Measurements from ENCODE around the gene KLHL25. TPM values are rescaled to one million over a fixed set of nuclear protein-coding genes. Genes with fewer than 3 reads are reported as not detected.
"Not testable (repeated sequence)": the region's sequence is repeated elsewhere in the genome, so short reads cannot be mapped to it uniquely, and the experiment has no call there.

KLHL25 gene
- total and polyA plus RNA-seq, 4 donors, result 16.6 to 35.6 (median 25.6) TPM

GRCh38 chr15:85832394-85832793 lies 37.7 kb upstream of the KLHL25 start:
- H3K36me3 ChIP-seq (ENCODE audit: control insufficient read depth, insufficient read depth, low read length), result no peaks in the 10 kb centered on the region
- no peaks in the 10 kb centered on the region for H3K27me3 ChIP-seq (ENCODE audit: control insufficient read depth, insufficient read depth, low read length)
- H3K27ac ChIP-seq (ENCODE audit: low read depth, low read length), result no peak overlapping the region
- no peak overlapping the region for H3K4me3 ChIP-seq (ENCODE audit: low read depth, low read length)
- no peak for DNase-seq (ENCODE audit: low read depth in 4 of 6, low spot score in 6 of 6)
- no peaks in the 10 kb centered on the region for H3K9me3 ChIP-seq (ENCODE audit: control insufficient read depth, insufficient read depth, low read length)
- WGBS (ENCODE audit: insufficient coverage), result 100% methylated on average over 1 of the region's 4 CpGs
- H3K4me1 ChIP-seq (ENCODE audit: control insufficient read depth, insufficient read depth, low read length), result peaks cover 16% of the 10 kb centered on the region

- Histone ChIP-seq H3K4me3 (ENCODE audit: low read depth, low read length) (no peak overlapping the region), H3K9me3 (ENCODE audit: control insufficient read depth, insufficient read depth, low read length) (no peaks in the 10 kb centered on the region), H3K27me3 (ENCODE audit: control insufficient read depth, insufficient read depth, low read length) (no peaks in the 10 kb centered on the region), H3K4me1 (ENCODE audit: control insufficient read depth, insufficient read depth, low read length) (peaks cover 16% of the 10 kb centered on the region), H3K36me3 (ENCODE audit: control insufficient read depth, insufficient read depth, low read length) (no peaks in the 10 kb centered on the region), H3K27ac (ENCODE audit: low read depth, low read length) (no peak overlapping the region)
- DNase-seq (ENCODE audit: low read depth in 4 of 6, low spot score in 6 of 6), result peak; percentile 40 to 93 (median 74)
- 9% methylated on average over 7 of the region's 15 CpGs for WGBS (ENCODE audit: insufficient coverage)
These were observed 36.8 kb upstream of the KLHL25 start for GRCh38 chr15:85831415-85832113.

- H3K9me3 ChIP-seq (ENCODE audit: control insufficient read depth, insufficient read depth, low read length); H3K27me3 ChIP-seq (ENCODE audit: control insufficient read depth, insufficient read depth, low read length); H3K4me3 ChIP-seq (ENCODE audit: low read depth, low read length); DNase-seq (ENCODE audit: low read depth in 4 of 6, low spot score in 6 of 6); H3K27ac ChIP-seq (ENCODE audit: low read depth, low read length); H3K36me3 ChIP-seq (ENCODE audit: control insufficient read depth, insufficient read depth, low read length): not testable (repeated sequence)
- 100% methylated on average over 3 of the region's 4 CpGs for WGBS (ENCODE audit: insufficient coverage)
- H3K4me1 ChIP-seq (ENCODE audit: control insufficient read depth, insufficient read depth, low read length), result peaks cover 16% of the 10 kb centered on the region
These were observed 35.0 kb upstream of the KLHL25 start for GRCh38 chr15:85829754-85830153.

GRCh38 chr15:85828874-85829273 lies 34.1 kb upstream of the KLHL25 start:
- DNase-seq (ENCODE audit: low read depth in 4 of 6, low spot score in 6 of 6), result peak in 2 of 6 donors; percentile 40 to 76
- Histone ChIP-seq H3K9me3 (ENCODE audit: control insufficient read depth, insufficient read depth, low read length) (no peaks in the 10 kb centered on the region), H3K27ac (ENCODE audit: low read depth, low read length) (no peak overlapping the region), H3K4me3 (ENCODE audit: low read depth, low read length) (no peak overlapping the region), H3K36me3 (ENCODE audit: control insufficient read depth, insufficient read depth, low read length) (no peaks in the 10 kb centered on the region), H3K27me3 (ENCODE audit: control insufficient read depth, insufficient read depth, low read length) (no peaks in the 10 kb centered on the region), H3K4me1 (ENCODE audit: control insufficient read depth, insufficient read depth, low read length) (peaks cover 16% of the 10 kb centered on the region)
- 83% methylated on average over 1 of the region's 4 CpGs for WGBS (ENCODE audit: insufficient coverage)

- H3K36me3 ChIP-seq (ENCODE audit: control insufficient read depth, insufficient read depth, low read length), result no peaks in the 10 kb centered on the region
- no peak overlapping the region for H3K27ac ChIP-seq (ENCODE audit: low read depth, low read length)
- no peaks in the 10 kb centered on the region for H3K27me3 ChIP-seq (ENCODE audit: control insufficient read depth, insufficient read depth, low read length)
- DNase-seq (ENCODE audit: low read depth in 4 of 6, low spot score in 6 of 6), result peak in 1 of 6 donors; percentile 93
- WGBS (ENCODE audit: insufficient coverage), result 80% methylated on average over 1 of the region's 1 CpG
- H3K4me3 ChIP-seq (ENCODE audit: low read depth, low read length), result no peak overlapping the region
- H3K9me3 ChIP-seq (ENCODE audit: control insufficient read depth, insufficient read depth, low read length), result no peaks in the 10 kb centered on the region
- peaks cover 16% of the 10 kb centered on the region for H3K4me1 ChIP-seq (ENCODE audit: control insufficient read depth, insufficient read depth, low read length)
These were observed 33.4 kb upstream of the KLHL25 start for GRCh38 chr15:85828126-85828525.

GRCh38 chr15:85826756-85827515 lies 32.2 kb upstream of the KLHL25 start:
- Histone ChIP-seq H3K9me3 (ENCODE audit: control insufficient read depth, insufficient read depth, low read length) (no peaks in the 10 kb centered on the region), H3K36me3 (ENCODE audit: control insufficient read depth, insufficient read depth, low read length) (no peaks in the 10 kb centered on the region), H3K4me1 (ENCODE audit: control insufficient read depth, insufficient read depth, low read length) (peaks cover 15% of the 10 kb centered on the region), H3K27ac (ENCODE audit: low read depth, low read length) (no peak overlapping the region), H3K4me3 (ENCODE audit: low read depth, low read length) (no peak overlapping the region), H3K27me3 (ENCODE audit: control insufficient read depth, insufficient read depth, low read length) (no peaks in the 10 kb centered on the region)
- DNase-seq (ENCODE audit: low read depth in 4 of 6, low spot score in 6 of 6), result no peak
- WGBS (ENCODE audit: insufficient coverage), result 100% methylated on average over 2 of the region's 7 CpGs

- Histone ChIP-seq H3K27ac (ENCODE audit: low read depth, low read length) (no peak overlapping the region), H3K27me3 (ENCODE audit: control insufficient read depth, insufficient read depth, low read length) (no peaks in the 10 kb centered on the region), H3K4me3 (ENCODE audit: low read depth, low read length) (no peak overlapping the region), H3K4me1 (ENCODE audit: control insufficient read depth, insufficient read depth, low read length) (peaks cover 4% of the 10 kb centered on the region), H3K36me3 (ENCODE audit: control insufficient read depth, insufficient read depth, low read length) (no peaks in the 10 kb centered on the region), H3K9me3 (ENCODE audit: control insufficient read depth, insufficient read depth, low read length) (no peaks in the 10 kb centered on the region)
- peak in 2 of 6 donors; percentile 49 to 63 for DNase-seq (ENCODE audit: low read depth in 4 of 6, low spot score in 6 of 6)
- WGBS (ENCODE audit: insufficient coverage), result 71% methylated on average over 1 of the region's 2 CpGs
These were observed 31.0 kb upstream of the KLHL25 start for GRCh38 chr15:85825719-85826118.

- no peaks in the 10 kb centered on the region for H3K36me3 ChIP-seq (ENCODE audit: control insufficient read depth, insufficient read depth, low read length)
- H3K9me3 ChIP-seq (ENCODE audit: control insufficient read depth, insufficient read depth, low read length), result no peaks in the 10 kb centered on the region
- H3K27me3 ChIP-seq (ENCODE audit: control insufficient read depth, insufficient read depth, low read length), result no peaks in the 10 kb centered on the region
- H3K4me1 ChIP-seq (ENCODE audit: control insufficient read depth, insufficient read depth, low read length), result no peaks in the 10 kb centered on the region
- WGBS (ENCODE audit: insufficient coverage), result 64% methylated on average over 3 of the region's 4 CpGs
- DNase-seq (ENCODE audit: low read depth in 4 of 6, low spot score in 6 of 6), result no peak
- no peak overlapping the region for H3K27ac ChIP-seq (ENCODE audit: low read depth, low read length)
- H3K4me3 ChIP-seq (ENCODE audit: low read depth, low read length), result no peak overlapping the region
These were observed 30.4 kb upstream of the KLHL25 start for GRCh38 chr15:85825118-85825517.

GRCh38 chr15:85821545-85821944 lies 26.8 kb upstream of the KLHL25 start:
- no peak overlapping the region for H3K27ac ChIP-seq (ENCODE audit: low read depth, low read length)
- no peak for DNase-seq (ENCODE audit: low read depth in 4 of 6, low spot score in 6 of 6)
- H3K4me3 ChIP-seq (ENCODE audit: low read depth, low read length), result no peak overlapping the region
- no peaks in the 10 kb centered on the region for H3K36me3 ChIP-seq (ENCODE audit: control insufficient read depth, insufficient read depth, low read length)
- no peaks in the 10 kb centered on the region for H3K9me3 ChIP-seq (ENCODE audit: control insufficient read depth, insufficient read depth, low read length)
- no peaks in the 10 kb centered on the region for H3K27me3 ChIP-seq (ENCODE audit: control insufficient read depth, insufficient read depth, low read length)
- H3K4me1 ChIP-seq (ENCODE audit: control insufficient read depth, insufficient read depth, low read length), result no peaks in the 10 kb centered on the region
- 60% methylated on average over 2 of the region's 6 CpGs for WGBS (ENCODE audit: insufficient coverage)

- no peak overlapping the region for H3K4me3 ChIP-seq (ENCODE audit: low read depth, low read length)
- no peaks in the 10 kb centered on the region for H3K36me3 ChIP-seq (ENCODE audit: control insufficient read depth, insufficient read depth, low read length)
- no peaks in the 10 kb centered on the region for H3K4me1 ChIP-seq (ENCODE audit: control insufficient read depth, insufficient read depth, low read length)
- DNase-seq (ENCODE audit: low read depth in 4 of 6, low spot score in 6 of 6), result no peak
- 90% methylated on average over 2 of the region's 5 CpGs for WGBS (ENCODE audit: insufficient coverage)
- H3K9me3 ChIP-seq (ENCODE audit: control insufficient read depth, insufficient read depth, low read length), result no peaks in the 10 kb centered on the region
- H3K27me3 ChIP-seq (ENCODE audit: control insufficient read depth, insufficient read depth, low read length), result no peaks in the 10 kb centered on the region
- H3K27ac ChIP-seq (ENCODE audit: low read depth, low read length), result no peak overlapping the region
These were observed 25.2 kb upstream of the KLHL25 start for GRCh38 chr15:85819938-85820337.

Data from spinal cord (tissue), 10 donors.